ENCODE measurements around the gene STXBP4.
A peak's percentile ranks its signal among the peaks of the same experiment; 100 is the strongest.

The STXBP4 gene

GRCh38 chr17:54948380-54948779 is 20.2 kb upstream of the STXBP4 start:
- no peak for TF ChIP-seq TCF4 (CRISPR knock-in tag; IDR thresholded peaks at IDR 0.05; ENCODE audit: borderline replicate concordance)
- TF ChIP-seq ISL1 (CRISPR knock-in tag; IDR thresholded peaks at IDR 0.05), result no peak
- no peak for TF ChIP-seq ZNF8 (CRISPR knock-in tag; IDR thresholded peaks at IDR 0.05)
- no peak for TF ChIP-seq SNAI2 (CRISPR knock-in tag; IDR thresholded peaks at IDR 0.05)
- no peak for TF ChIP-seq ZNF565 (CRISPR knock-in tag; conservative IDR thresholded peaks at IDR 0.05; ENCODE audit: low read depth)
- peak; percentile 71; the same call in 2 of the 3 replicates for ATAC-seq

GRCh38 chr17:54950116-54950515 is 18.4 kb upstream of the STXBP4 start:
- no peak for ATAC-seq
- no peak for TF ChIP-seq ZC3H10 (CRISPR knock-in tag; IDR thresholded peaks at IDR 0.05)
- no peak for TF ChIP-seq TCF4 (CRISPR knock-in tag; IDR thresholded peaks at IDR 0.05; ENCODE audit: borderline replicate concordance)
- TF ChIP-seq PATZ1 (CRISPR knock-in tag; IDR thresholded peaks at IDR 0.05; ENCODE audit: borderline replicate concordance), result no peak
- no peak for TF ChIP-seq ZNF565 (CRISPR knock-in tag; conservative IDR thresholded peaks at IDR 0.05; ENCODE audit: low read depth)
- TF ChIP-seq RARB (CRISPR knock-in tag; IDR thresholded peaks at IDR 0.05), result no peak
- no peak for TF ChIP-seq ARNTL (CRISPR knock-in tag; IDR thresholded peaks at IDR 0.05; ENCODE audit: borderline replicate concordance, low read depth)
- no peak for TF ChIP-seq ZNF8 (CRISPR knock-in tag; IDR thresholded peaks at IDR 0.05)

DNA sequence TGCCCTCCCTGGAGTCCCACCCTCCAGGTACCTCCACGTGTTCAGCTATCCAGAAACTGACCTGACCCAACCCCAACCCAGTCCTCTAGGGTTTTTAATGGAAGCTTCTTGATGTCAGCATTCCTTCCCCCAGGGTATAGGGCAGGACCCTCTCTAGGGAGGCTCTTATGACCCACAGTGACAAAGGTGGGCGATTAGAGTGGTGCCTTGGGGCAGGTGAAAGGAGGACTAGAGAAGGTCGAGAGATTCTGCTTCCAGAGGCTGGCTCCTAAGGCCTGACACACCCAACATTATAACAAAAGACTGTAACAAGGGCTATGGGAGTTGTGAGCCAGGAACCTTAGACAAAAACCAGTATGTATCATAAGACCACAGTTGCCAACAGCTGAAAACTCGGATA is 17.3 kb upstream of the STXBP4 start:
- no peak for TF ChIP-seq ARNTL (CRISPR knock-in tag; IDR thresholded peaks at IDR 0.05; ENCODE audit: borderline replicate concordance, low read depth)
- TF ChIP-seq SNAI2 (CRISPR knock-in tag; IDR thresholded peaks at IDR 0.05), result no peak
- no peak for TF ChIP-seq GLIS3 (CRISPR knock-in tag; IDR thresholded peaks at IDR 0.05)
- TF ChIP-seq CSDC2 (CRISPR knock-in tag; IDR thresholded peaks at IDR 0.05), result no peak
- no peak for TF ChIP-seq ISL1 (CRISPR knock-in tag; IDR thresholded peaks at IDR 0.05)
- TF ChIP-seq TSHZ2 (CRISPR knock-in tag; IDR thresholded peaks at IDR 0.05), result no peak
- no peak for TF ChIP-seq RARB (CRISPR knock-in tag; IDR thresholded peaks at IDR 0.05)
- no peak for TF ChIP-seq ZFP30 (CRISPR knock-in tag; IDR thresholded peaks at IDR 0.05)
- TF ChIP-seq POU6F1 (CRISPR knock-in tag; IDR thresholded peaks at IDR 0.05; ENCODE audit: borderline replicate concordance, low read depth), result no peak
- no peak for TF ChIP-seq PATZ1 (CRISPR knock-in tag; IDR thresholded peaks at IDR 0.05; ENCODE audit: borderline replicate concordance)
- no peak for ATAC-seq

DNA sequence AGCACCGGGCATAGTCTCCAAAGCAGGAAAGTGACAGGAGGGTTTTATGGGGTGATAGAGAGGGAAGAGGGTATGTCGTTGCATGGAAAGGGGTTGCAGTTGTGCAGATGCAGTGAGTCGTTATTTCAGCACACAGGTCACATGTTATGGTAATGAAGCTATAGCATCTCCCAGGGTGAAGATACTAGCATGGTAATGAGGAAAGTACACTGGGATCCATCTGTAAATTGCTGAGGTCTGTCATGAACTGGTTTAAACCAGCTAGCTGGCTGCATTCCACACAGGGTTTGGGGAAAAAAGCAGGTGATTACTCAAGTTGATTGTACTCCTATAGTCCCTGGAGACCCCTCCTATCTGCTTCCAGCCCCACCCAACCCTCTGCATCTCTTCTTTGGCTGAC is 11.8 kb upstream of the STXBP4 start:
- ATAC-seq, result no peak; the same call in 2 of the 3 replicates
- TF ChIP-seq ZFP30 (CRISPR knock-in tag; IDR thresholded peaks at IDR 0.05), result no peak
- TF ChIP-seq PATZ1 (CRISPR knock-in tag; IDR thresholded peaks at IDR 0.05; ENCODE audit: borderline replicate concordance), result no peak
- TF ChIP-seq BACH2 (CRISPR knock-in tag; IDR thresholded peaks at IDR 0.05; ENCODE audit: borderline replicate concordance), result no peak
- no peak for TF ChIP-seq POU6F1 (CRISPR knock-in tag; IDR thresholded peaks at IDR 0.05; ENCODE audit: borderline replicate concordance, low read depth)
- no peak for TF ChIP-seq ARNTL (CRISPR knock-in tag; IDR thresholded peaks at IDR 0.05; ENCODE audit: borderline replicate concordance, low read depth)
- TF ChIP-seq ZC3H10 (CRISPR knock-in tag; IDR thresholded peaks at IDR 0.05), result no peak
- TF ChIP-seq ZNF565 (CRISPR knock-in tag; conservative IDR thresholded peaks at IDR 0.05; ENCODE audit: low read depth), result no peak
- TF ChIP-seq ZFP3 (CRISPR knock-in tag; IDR thresholded peaks at IDR 0.05), result no peak
- TF ChIP-seq CSDC2 (CRISPR knock-in tag; IDR thresholded peaks at IDR 0.05), result no peak
- no peak for TF ChIP-seq GLIS3 (CRISPR knock-in tag; IDR thresholded peaks at IDR 0.05)
- TF ChIP-seq CSRNP3 (CRISPR knock-in tag; IDR thresholded peaks at IDR 0.05), result no peak
- TF ChIP-seq RARB (CRISPR knock-in tag; IDR thresholded peaks at IDR 0.05), result no peak
- TF ChIP-seq ZNF8 (CRISPR knock-in tag; IDR thresholded peaks at IDR 0.05), result no peak
- TF ChIP-seq SNAI2 (CRISPR knock-in tag; IDR thresholded peaks at IDR 0.05), result no peak
- TF ChIP-seq TOX (CRISPR knock-in tag; IDR thresholded peaks at IDR 0.05; ENCODE audit: borderline replicate concordance), result no peak
